T-helper 22 cell (primary cell): ENCODE measurements around the gene FARS2.
"Not testable (repeated sequence)": the region's sequence is repeated elsewhere in the genome, so short reads cannot be mapped to it uniquely, and the experiment has no call there.

ENCODE experiments used
- DNase-seq: peaks from one replicate; pipeline ENCODE4 v3.0.0-alpha.2; 2020; ENCODE audit warnings: low read depth

Gene FARS2

GRCh38 chr6:5667737-5668136 lies 406.4 kb downstream of the FARS2 start:
- DNase-seq: no peak

GRCh38 chr6:5670381-5670780 lies 409.1 kb downstream of the FARS2 start:
- no peak for DNase-seq

GRCh38 chr6:5670811-5671561 lies 409.7 kb downstream of the FARS2 start:
- no peak for DNase-seq

- no peak for DNase-seq
Measured at GRCh38 chr6:5671601-5672559, 410.6 kb downstream of the FARS2 start.

GRCh38 chr6:5672581-5673011 lies 411.3 kb downstream of the FARS2 start:
- no peak for DNase-seq

GRCh38 chr6:5673019-5673790 lies 411.9 kb downstream of the FARS2 start:
- no peak for DNase-seq

GRCh38 chr6:5674141-5674540 lies 412.8 kb downstream of the FARS2 start:
- DNase-seq: no peak

GRCh38 chr6:5674721-5675120 lies 413.4 kb downstream of the FARS2 start:
- DNase-seq: no peak

GRCh38 chr6:5676701-5677100 lies 415.4 kb downstream of the FARS2 start:
- no peak for DNase-seq

GRCh38 chr6:5677219-5678000 lies 416.1 kb downstream of the FARS2 start:
- DNase-seq: no peak

GRCh38 chr6:5679270-5679669 lies 418.0 kb downstream of the FARS2 start:
- no peak for DNase-seq

- no peak for DNase-seq
Measured at GRCh38 chr6:5679691-5680090, 418.4 kb downstream of the FARS2 start.

GRCh38 chr6:5680095-5680494 lies 418.8 kb downstream of the FARS2 start:
- DNase-seq: no peak

- no peak for DNase-seq
Measured at GRCh38 chr6:5681480-5681879, 420.2 kb downstream of the FARS2 start.

- no peak for DNase-seq
Measured at GRCh38 chr6:5682530-5682929, 421.2 kb downstream of the FARS2 start.

GRCh38 chr6:5683747-5684146 lies 422.4 kb downstream of the FARS2 start:
- not testable (repeated sequence) for DNase-seq

GRCh38 chr6:5684320-5685053 lies 423.2 kb downstream of the FARS2 start:
- DNase-seq: no peak

- DNase-seq: no peak
Measured at GRCh38 chr6:5693225-5694145, 432.2 kb downstream of the FARS2 start.
